ENCODE data around the gene ARL16.

ARL16 gene

DNA sequence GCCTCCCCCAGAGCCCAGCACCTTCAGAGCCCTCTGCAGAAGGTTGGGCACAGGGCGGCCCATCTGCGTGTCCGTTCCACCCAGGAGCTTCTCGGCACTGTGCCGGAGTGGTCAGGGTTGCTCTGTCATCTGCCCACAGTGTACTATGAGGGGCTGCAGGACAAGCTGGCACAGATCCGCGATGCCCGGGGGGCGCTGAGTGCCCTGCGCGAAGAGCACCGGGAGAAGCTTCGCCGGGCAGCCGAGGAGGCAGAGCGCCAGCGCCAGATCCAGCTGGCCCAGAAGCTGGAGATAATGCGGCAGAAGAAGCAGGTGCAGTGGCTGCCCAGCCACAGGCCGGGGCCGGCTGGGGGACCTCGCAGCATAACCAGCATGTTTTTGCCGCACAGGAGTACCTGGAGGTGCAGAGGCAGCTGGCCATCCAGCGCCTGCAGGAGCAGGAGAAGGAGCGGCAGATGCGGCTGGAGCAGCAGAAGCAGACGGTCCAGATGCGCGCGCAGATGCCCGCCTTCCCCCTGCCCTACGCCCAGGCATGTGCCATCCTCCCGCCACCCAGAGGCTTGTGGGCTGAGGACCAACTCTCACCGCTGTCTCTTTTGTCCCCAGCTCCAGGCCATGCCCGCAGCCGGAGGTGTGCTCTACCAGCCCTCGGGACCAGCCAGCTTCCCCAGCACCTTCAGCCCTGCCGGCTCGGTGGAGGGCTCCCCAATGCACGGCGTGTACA lies 12.8 kb upstream of the ARL16 start:
- TF ChIP-seq, protein P1, sequence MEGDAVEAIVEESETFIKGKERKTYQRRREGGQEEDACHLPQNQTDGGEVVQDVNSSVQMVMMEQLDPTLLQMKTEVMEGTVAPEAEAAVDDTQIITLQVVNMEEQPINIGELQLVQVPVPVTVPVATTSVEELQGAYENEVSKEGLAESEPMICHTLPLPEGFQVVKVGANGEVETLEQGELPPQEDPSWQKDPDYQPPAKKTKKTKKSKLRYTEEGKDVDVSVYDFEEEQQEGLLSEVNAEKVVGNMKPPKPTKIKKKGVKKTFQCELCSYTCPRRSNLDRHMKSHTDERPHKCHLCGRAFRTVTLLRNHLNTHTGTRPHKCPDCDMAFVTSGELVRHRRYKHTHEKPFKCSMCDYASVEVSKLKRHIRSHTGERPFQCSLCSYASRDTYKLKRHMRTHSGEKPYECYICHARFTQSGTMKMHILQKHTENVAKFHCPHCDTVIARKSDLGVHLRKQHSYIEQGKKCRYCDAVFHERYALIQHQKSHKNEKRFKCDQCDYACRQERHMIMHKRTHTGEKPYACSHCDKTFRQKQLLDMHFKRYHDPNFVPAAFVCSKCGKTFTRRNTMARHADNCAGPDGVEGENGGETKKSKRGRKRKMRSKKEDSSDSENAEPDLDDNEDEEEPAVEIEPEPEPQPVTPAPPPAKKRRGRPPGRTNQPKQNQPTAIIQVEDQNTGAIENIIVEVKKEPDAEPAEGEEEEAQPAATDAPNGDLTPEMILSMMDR (IDR thresholded peaks at IDR 0.05; ENCODE audit: control insufficient read depth, extremely low read depth, insufficient read depth) = no peak
- DNase-seq (ENCODE audit: low read depth) = no peak
- no peak overlapping the region for H3K4me3 ChIP-seq (ENCODE audit: low read depth, low read length)

DNA sequence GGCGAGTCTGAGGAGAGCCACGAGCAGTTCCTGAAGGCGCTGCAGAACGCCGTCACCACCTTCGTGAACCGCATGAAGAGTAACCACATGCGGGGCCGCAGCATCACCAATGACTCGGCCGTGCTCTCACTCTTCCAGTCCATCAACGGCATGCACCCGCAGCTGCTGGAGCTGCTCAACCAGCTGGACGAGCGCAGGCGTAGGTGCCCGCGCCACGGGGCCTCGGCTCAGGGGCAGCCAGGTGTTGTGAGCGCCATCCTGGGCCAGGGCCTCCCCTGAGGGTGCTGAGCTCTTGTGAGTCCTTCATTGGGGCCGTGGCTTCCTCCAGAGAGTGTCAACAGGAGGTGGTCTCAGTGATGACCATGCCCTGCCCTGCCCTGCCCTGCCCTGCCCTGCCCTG lies 12.2 kb upstream of the ARL16 start:
- H3K4me3 ChIP-seq (ENCODE audit: low read depth, low read length) = no peak overlapping the region
- DNase-seq (ENCODE audit: low read depth) = no peak
- TF ChIP-seq, protein P1 (IDR thresholded peaks at IDR 0.05; ENCODE audit: control insufficient read depth, extremely low read depth, insufficient read depth) = no peak

DNA sequence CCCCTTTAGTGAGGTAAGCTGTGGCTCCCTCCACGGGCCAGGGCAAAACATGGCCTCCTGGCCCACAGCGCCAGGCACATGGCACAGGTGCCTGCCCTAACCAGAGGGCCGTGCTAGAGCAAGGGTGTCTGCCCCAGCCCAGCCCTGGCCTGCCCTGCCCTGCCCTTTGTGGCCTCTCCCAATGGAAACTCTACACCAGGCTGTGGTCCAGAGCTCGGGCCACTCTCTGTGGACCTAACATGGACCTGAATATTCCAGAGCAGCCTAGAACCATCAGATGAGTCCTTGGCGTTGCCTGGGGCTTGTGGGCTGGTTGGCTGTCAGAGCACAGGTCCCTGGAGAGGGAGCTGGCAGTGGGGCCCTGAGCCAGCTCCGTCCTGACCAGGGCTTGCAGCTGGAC lies 11.6 kb upstream of the ARL16 start:
- DNase-seq (ENCODE audit: low read depth) = no peak
- TF ChIP-seq, protein P1 (IDR thresholded peaks at IDR 0.05; ENCODE audit: control insufficient read depth, extremely low read depth, insufficient read depth) = no peak
- no peak overlapping the region for H3K4me3 ChIP-seq (ENCODE audit: low read depth, low read length)

DNA sequence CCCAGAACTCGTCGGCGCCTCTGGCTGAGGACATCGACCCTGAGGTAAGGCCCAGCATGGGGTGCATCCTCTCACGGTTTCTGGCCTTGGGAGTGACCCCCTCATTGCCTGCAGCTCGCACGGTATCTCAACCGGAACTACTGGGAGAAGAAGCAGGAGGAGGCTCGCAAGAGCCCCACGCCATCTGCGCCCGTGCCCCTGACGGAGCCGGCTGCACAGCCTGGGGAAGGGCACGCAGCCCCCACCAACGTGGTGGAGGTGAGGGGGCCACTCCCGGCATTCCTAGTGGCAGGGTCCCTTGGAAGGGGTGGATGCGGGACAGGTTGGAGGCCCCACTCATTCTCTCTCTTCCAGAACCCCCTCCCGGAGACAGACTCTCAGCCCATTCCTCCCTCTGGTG lies 11.2 kb upstream of the ARL16 start:
- H3K4me3 ChIP-seq (ENCODE audit: low read depth, low read length) = no peak overlapping the region
- no peak for DNase-seq (ENCODE audit: low read depth)
- TF ChIP-seq, protein P1 (IDR thresholded peaks at IDR 0.05; ENCODE audit: control insufficient read depth, extremely low read depth, insufficient read depth) = no peak

DNA sequence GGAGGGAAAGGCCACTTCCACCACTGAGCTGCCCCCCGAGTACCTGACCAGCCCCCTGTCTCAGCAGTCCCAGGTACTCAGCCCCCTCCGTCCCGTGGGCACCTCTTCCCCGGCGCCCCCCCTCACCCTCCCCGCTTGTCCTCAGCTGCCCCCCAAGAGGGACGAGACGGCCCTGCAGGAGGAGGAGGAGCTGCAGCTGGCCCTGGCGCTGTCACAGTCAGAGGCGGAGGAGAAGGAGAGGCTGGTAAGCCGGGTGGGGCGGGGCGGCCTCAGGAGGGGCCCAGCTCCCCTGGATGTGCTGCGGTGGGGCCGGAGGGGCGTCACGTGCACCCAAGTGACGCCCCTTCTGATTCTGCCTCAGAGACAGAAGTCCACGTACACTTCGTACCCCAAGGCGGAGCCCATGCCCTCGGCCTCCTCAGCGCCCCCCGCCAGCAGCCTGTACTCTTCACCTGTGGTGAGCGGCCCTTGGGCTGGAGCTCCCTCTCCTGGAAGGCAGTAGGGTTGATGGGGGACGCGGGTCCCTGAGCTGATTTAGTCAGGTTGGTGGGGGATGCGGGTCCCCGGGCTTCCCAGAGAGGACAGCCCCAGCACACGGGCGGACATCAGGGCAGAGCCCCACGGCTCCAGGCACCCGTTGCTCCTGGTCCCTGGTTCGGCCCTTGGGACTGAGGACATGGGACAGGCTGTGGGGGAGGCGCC lies 10.1 kb upstream of the ARL16 start:
- H3K4me3 ChIP-seq (ENCODE audit: low read depth, low read length) = no peak overlapping the region
- DNase-seq (ENCODE audit: low read depth) = no peak
- TF ChIP-seq, protein P1 (IDR thresholded peaks at IDR 0.05; ENCODE audit: control insufficient read depth, extremely low read depth, insufficient read depth) = 0 out of 2 replicates have a peak, but pooled peaks have one; percentile 7

DNA sequence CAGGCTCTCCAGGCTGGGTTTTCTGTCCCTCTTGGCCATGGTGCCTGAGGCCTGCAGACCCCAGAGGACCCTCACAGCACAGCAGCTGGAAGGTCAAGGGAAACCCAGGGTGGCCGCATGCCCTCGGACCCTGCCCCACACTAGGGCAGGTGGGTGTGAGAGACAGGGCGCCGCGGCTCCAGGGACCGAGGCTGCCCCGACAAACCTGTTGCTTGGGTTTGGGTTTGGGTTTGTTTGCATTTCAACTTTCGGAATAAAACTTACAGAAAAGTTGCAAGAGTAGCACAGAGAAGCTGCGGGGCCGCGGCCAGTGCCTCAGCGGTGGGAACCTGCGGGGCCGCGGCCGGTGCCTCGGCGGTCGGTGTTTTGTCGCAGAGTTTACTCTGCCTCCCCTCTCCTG lies 8.0 kb upstream of the ARL16 start:
- TF ChIP-seq, protein P1 (IDR thresholded peaks at IDR 0.05; ENCODE audit: control insufficient read depth, extremely low read depth, insufficient read depth) = no peak
- no peak for DNase-seq (ENCODE audit: low read depth)
- no peak overlapping the region for H3K4me3 ChIP-seq (ENCODE audit: low read depth, low read length)
